ENCODE measurements around the gene TGFBR3L. TPM values are rescaled to one million over a fixed set of nuclear protein-coding genes. Genes with fewer than 3 reads are reported as not detected.

The TGFBR3L gene
- total and polyA plus RNA-seq, 2 of the 13 experiments (the other 11 are each of a cell fraction or from before 2014, with no cell fraction given): 0.20 to 1.0 TPM

GRCh38 chr19:7918615-7919421 lies 4.2 kb downstream of the TGFBR3L start (continued):
- TF ChIP-seq ZNF646 (CRISPR knock-in tag; IDR thresholded peaks at IDR 0.05) (no peak), POLR2AphosphoS5 (IDR thresholded peaks at IDR 0.05; ENCODE audit: low read depth, low read length) (peak; percentile 89), ZNF75D (CRISPR knock-in tag; IDR thresholded peaks at IDR 0.05; ENCODE audit: borderline replicate concordance) (no peak), ZNF501 (CRISPR knock-in tag; IDR thresholded peaks at IDR 0.05) (peak; percentile 18; the same call in 1 of the 2 replicates), PLSCR1 (CRISPR knock-in tag; IDR thresholded peaks at IDR 0.05; ENCODE audit: borderline replicate concordance) (no peak), ZBTB7A (CRISPR knock-in tag; IDR thresholded peaks at IDR 0.05) (peak; percentile 53), ZNF224 (CRISPR knock-in tag; IDR thresholded peaks at IDR 0.05) (no peak; the same call in 1 of the 2 replicates), THAP9 (CRISPR knock-in tag; IDR thresholded peaks at IDR 0.05; ENCODE audit: borderline replicate concordance) (no peak), TRIM22 (IDR thresholded peaks at IDR 0.05) (no peak), NFIC (IDR thresholded peaks at IDR 0.05; ENCODE audit: low read length) (no peak), HOXA3 (CRISPR knock-in tag; IDR thresholded peaks at IDR 0.05) (no peak; the same call in 1 of the 2 replicates), ZNF446 (CRISPR knock-in tag; IDR thresholded peaks at IDR 0.05) (no peak), ZNF761 (CRISPR knock-in tag; conservative IDR thresholded peaks at IDR 0.05) (no peak), ZNF44 (CRISPR knock-in tag; IDR thresholded peaks at IDR 0.05) (no peak), MTF2 (CRISPR knock-in tag; IDR thresholded peaks at IDR 0.05; ENCODE audit: borderline replicate concordance) (no peak), HOXA5 (CRISPR knock-in tag; IDR thresholded peaks at IDR 0.05) (no peak), SUZ12 (IDR thresholded peaks at IDR 0.05; ENCODE audit: low read depth, low read length) (no peak), SETDB1 (CRISPR knock-in tag; IDR thresholded peaks at IDR 0.05; ENCODE audit: borderline replicate concordance) (no peak)

All from HepG2 (cell line).